ENCODE measurements around the gene CFAP46.
"Not testable (repeated sequence)": the region's sequence is repeated elsewhere in the genome, so short reads cannot be mapped to it uniquely, and the experiment has no call there.

The CFAP46 gene

GRCh38 chr10:132906836-132907235 is 35.5 kb downstream of the CFAP46 start:
- H3K4me3 ChIP-seq (ENCODE audit: low read depth, low read length): no peak overlapping the region
- DNase-seq (ENCODE audit: low read depth): no peak

DNA sequence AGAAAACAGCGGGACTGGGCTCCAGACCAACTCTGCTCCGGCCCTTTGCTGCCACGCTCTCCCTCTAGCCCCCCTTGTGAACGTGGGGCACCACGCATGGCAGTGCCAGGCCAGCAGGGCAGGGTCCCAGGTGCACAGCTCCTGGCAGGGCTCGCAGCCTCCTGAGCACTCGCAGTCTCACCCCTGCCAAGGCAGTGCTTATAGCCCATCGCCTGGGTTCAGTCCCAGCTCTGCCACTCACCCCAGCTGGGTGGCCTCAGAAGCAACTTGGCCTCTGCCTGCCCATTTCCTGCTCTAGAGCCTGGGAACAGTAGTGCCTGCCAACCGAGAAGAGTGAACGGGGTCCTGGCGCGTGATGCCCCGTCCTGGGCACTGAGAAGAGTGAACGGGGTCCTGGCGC is 36.3 kb downstream of the CFAP46 start:
- H3K4me3 ChIP-seq (ENCODE audit: low read depth, low read length): no peak overlapping the region
- DNase-seq (ENCODE audit: low read depth): no peak

- DNase-seq (ENCODE audit: low read depth): no peak
- no peak overlapping the region for H3K4me3 ChIP-seq (ENCODE audit: low read depth, low read length)
These were observed 36.7 kb downstream of the CFAP46 start for GRCh38 chr10:132905661-132906060.

DNA sequence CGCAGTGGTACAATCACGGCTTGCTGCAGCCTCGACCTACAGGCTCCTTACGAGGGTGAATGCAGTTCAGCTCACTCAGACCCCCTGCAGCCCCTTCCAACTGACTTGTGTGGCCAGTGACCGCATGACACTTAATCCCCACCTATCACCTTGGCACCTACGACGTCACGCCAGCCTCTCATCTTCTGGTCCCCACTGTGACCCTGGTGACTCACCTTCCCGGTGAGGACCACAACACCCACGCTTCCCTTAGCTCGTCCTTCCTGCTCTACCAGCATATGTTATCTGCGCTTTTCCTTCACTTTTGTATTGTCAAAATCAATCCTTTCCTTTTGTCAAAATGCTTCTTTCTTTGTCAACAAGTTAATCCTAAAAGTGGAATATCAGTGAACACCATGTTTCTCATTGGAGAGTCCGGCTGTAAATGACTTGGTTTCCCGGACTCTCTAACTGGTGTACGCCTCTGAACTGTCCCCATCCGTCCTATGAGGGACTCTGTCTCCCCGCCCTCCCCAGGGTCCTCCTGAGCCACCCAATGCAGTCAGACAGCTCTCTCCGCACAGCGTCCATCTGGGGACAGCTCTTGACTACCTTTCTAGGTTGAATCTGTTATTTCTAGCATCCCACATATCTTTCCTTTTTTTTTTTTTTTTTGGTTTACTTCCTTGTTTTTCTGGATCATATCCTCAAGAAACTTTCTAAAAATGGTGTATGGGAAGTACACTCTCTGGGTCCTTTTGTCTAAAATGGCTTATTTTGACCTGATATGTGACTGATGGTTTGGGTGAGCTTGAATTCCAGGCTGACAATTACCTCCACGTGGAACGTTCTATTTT is 37.3 kb downstream of the CFAP46 start:
- no peak overlapping the region for H3K4me3 ChIP-seq (ENCODE audit: low read depth, low read length)
- no peak for DNase-seq (ENCODE audit: low read depth)

GRCh38 chr10:132904181-132904813 is 38.1 kb downstream of the CFAP46 start:
- H3K4me3 ChIP-seq (ENCODE audit: low read depth, low read length): no peak overlapping the region
- DNase-seq (ENCODE audit: low read depth): no peak

- not testable (repeated sequence) for H3K4me3 ChIP-seq (ENCODE audit: low read depth, low read length); DNase-seq (ENCODE audit: low read depth)
These were observed 39.5 kb downstream of the CFAP46 start for GRCh38 chr10:132902656-132903575.

DNA sequence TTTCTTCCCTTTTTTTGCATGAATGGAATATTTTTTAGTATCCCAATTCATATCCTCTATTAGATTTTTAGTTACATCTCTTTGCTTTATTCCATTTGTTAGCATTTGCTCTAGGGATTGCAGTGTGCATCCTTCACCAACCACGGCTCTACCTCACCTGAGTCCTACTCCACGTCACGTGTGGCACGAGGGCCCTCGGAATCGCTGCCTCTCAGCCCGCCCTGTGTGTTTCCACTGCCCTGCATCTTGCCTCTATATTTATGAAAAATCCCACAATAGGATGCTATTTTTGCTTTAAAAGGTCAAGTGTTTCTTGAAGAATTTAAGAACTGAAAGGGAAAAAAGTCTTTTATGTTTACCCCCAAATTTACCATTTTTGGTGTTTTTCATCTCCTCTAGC is 41.0 kb downstream of the CFAP46 start:
- DNase-seq (ENCODE audit: low read depth): no peak
- H3K4me3 ChIP-seq (ENCODE audit: low read depth, low read length): no peak overlapping the region

DNA sequence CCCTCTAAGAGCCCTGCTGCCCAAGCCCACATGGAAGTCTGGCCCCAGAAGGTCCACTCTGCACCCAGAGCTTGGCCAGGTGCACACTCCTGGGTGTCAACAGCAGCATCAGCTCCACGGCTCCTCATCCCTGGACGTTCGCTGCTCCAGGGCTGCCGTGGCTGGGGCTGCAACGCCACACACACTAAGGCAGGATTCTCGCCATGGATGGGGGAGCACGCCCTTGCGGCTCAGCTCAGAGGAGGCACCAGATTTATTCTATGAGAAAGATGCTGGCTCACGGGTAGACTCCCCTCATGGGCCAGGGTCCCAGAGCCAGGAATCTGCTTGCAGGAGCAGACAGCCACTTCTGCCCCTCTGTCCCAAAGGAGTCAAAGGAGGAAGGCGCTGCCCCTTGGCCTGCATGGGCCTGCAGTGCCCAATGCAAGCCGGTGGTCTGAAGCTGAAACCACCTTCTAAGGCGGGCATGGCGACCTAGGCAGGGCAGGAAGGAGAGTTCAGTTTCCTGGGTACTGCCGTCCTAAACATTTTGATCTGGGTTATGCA is 42.1 kb downstream of the CFAP46 start:
- DNase-seq (ENCODE audit: low read depth): no peak
- H3K4me3 ChIP-seq (ENCODE audit: low read depth, low read length): no peak overlapping the region

DNA sequence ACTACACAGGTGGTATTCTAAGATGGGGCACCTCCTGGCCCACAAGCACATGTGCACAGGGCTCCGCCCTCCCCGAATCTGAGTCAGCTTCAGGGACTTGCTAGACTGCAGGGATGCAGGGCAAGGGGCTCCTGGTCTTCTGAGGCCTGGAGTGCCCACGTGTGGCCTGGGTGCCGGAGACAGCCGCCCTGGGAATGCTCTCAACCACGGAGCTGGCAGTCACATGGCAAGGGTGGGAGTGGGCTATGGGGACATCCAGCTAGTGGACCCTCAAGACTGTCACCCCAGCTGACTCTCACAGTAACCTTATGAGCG is 42.7 kb downstream of the CFAP46 start:
- DNase-seq (ENCODE audit: low read depth): no peak
- no peak overlapping the region for H3K4me3 ChIP-seq (ENCODE audit: low read depth, low read length)

DNA sequence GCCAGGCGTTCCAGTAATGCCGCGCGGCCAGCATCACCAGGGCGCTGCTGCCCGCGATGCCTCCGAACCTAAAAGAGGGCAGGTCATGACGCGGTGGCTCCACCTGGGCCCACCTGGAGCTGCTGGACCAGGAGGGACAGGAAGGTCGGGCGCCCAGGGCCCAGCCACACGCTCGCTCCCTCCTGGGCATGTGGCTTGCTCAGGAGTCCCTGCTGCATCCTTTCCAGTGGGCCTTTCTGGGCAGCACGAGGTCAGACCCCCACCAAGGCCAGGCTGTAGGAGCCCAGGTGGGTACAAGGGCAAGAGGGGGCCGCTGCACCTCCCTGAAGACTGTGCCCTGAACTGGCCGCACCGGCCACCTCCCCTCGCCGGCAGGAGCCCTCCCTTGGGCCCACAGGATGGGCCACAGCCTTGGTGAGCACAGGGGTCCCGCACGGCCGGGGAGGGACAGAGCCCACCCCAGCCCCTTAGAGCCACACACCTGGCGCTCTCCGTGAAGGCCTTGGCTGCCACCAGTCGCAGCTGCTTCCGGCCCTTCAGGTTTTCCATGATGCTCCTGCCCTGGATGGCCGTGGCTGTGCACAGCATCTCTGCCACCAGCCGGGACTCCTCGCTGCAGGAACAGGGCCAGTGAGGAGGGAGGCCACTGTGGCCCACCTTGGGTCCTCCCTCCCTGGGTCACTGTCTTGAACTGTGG is 43.2 kb downstream of the CFAP46 start:
- DNase-seq (ENCODE audit: low read depth): no peak
- H3K4me3 ChIP-seq (ENCODE audit: low read depth, low read length): no peak overlapping the region

GRCh38 chr10:132898391-132899053 is 43.8 kb downstream of the CFAP46 start:
- H3K4me3 ChIP-seq (ENCODE audit: low read depth, low read length): no peak overlapping the region
- no peak for DNase-seq (ENCODE audit: low read depth)

GRCh38 chr10:132897516-132898381 is 44.6 kb downstream of the CFAP46 start:
- no peak overlapping the region for H3K4me3 ChIP-seq (ENCODE audit: low read depth, low read length)
- DNase-seq (ENCODE audit: low read depth): no peak

- not testable (repeated sequence) for H3K4me3 ChIP-seq (ENCODE audit: low read depth, low read length); DNase-seq (ENCODE audit: low read depth)
These were observed 48.6 kb downstream of the CFAP46 start for GRCh38 chr10:132893786-132894185.

DNA sequence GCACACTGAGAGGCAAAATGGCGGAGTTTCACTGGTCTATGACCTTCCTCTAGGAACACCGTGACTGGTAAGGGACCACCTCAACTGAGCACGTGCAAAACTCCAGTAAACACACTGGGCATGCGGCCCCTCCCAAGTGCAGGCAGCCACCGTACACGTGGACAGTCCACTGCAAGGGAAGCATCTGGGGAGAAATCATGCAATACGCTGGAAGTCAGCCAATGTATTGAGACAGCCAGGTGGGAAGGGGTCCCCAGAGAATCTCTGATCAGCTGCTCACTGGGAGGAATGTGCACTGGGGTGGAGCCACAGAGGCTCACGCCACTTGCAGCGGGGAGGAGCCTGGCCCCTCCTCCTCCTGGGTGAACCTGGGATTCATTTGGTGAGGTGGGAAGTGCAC is 49.3 kb downstream of the CFAP46 start:
- DNase-seq (ENCODE audit: low read depth): peak; percentile 18
- no peak overlapping the region for H3K4me3 ChIP-seq (ENCODE audit: low read depth, low read length)

DNA sequence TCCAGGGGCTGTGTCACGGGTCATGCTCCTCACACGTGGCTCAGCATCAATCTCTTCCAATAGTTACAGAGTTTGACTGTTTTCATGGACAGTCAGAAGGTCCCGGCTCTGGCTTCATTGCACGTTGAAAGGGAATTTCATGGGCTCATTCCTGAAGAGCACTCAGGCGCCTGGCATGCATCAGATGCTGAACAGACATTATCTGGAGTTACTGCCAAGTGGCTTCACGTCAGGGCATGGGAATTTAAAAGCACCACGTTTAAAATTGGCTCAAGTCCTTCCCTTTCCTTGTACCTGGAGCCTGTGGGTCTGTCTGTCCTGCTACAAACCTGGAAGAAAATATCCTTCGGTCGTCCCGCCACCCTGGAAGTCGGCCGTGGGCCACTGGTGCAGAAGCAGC is 50.4 kb downstream of the CFAP46 start:
- no peak for DNase-seq (ENCODE audit: low read depth)

GRCh38 chr10:132891368-132891767 is 51.0 kb downstream of the CFAP46 start:
- no peak for DNase-seq (ENCODE audit: low read depth)
- no peak overlapping the region for H3K4me3 ChIP-seq (ENCODE audit: low read depth, low read length)

More for the DNA sequence above, 50.4 kb downstream of the CFAP46 start:
- no peak overlapping the region for H3K4me3 ChIP-seq (ENCODE audit: low read depth, low read length)

DNA sequence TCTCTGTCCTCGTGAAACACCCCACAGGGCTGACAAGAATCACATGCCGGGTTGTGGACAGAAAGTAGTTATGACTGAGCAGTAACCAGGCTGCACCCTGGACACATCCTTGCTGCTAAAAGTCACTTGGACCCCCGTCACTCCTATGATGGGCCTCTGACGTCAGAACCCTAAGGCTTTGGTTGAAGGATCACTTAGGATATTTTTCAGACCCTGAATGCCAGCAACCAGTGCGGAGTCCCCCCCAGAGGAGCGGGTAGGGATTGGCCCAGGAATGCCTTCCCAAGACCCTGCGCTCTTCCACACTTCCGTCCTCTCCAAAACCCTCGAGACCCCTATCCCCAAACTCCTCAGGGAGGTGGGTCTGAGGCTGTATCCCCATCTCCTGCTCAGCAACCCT is 52.1 kb downstream of the CFAP46 start:
- no peak overlapping the region for H3K4me3 ChIP-seq (ENCODE audit: low read depth, low read length)
- no peak for DNase-seq (ENCODE audit: low read depth)

- no peak for DNase-seq (ENCODE audit: low read depth)
- no peak overlapping the region for H3K4me3 ChIP-seq (ENCODE audit: low read depth, low read length)
These were observed 52.8 kb downstream of the CFAP46 start for GRCh38 chr10:132889556-132889955.

Measured in skeletal muscle cell (primary cell).